NAMALWA (cell line): Measurements from ENCODE around the gene DIPK2B.

Experiments used
- DNase-seq: peaks from one replicate; pipeline ENCODE4 v3.0.0-alpha.2; 2015; ENCODE audit warnings: low spot score

Gene DIPK2B, protein sequence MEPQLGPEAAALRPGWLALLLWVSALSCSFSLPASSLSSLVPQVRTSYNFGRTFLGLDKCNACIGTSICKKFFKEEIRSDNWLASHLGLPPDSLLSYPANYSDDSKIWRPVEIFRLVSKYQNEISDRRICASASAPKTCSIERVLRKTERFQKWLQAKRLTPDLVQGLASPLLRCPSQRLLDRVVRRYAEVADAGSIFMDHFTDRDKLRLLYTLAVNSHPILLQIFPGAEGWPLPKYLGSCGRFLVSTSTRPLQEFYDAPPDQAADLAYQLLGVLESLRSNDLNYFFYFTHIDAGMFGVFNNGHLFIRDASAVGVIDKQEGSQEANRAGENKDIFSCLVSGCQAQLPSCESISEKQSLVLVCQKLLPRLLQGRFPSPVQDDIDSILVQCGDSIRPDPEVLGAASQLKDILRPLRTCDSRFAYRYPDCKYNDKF

GRCh38 chrX:45200741-45201234 is at the start of gene DIPK2B:
TSS of gene DIPK2B (minus strand) at chrX:45200876. CDS start at chrX:45200826, 50 bp downstream.
- no peak for DNase-seq

DNA sequence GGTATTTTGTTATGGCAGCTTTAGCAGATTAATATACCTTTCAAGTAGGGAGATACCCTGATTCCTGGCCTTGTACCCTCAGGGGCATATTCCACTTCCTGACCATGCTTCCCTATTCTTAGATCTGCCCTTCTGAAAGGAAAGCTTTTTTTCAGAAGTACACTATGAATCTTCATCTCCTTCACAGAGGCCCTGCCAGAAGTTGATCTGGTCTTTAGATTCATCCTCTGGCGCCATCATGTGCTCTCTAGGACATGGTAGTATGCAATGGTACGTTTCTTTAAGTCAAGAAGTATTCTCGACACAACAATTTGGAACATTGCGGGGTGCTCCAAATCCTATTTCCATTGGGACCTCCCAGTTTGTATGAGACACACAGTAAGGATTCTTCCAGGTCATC is 39.6 kb upstream of the DIPK2B start:
- DNase-seq = peak; percentile 1

DNA sequence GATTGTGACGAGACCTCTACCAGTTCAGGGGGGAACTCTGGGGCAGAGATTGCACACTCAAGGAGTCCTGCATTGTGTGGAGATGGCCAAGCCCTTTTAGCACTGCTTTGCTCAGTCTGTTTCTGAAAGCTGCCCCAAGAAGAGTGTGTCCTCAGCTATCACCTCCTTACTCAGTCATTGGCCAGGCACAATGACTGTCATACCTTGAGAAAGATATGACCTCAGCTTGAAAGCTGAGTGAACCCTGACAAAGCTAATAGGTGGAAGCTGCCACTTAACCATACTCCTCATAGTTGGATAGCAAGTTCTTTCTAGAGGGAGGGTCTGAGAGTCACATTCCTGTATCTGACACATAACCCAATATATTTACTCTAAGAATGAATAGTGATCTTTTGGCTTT is 37.8 kb upstream of the DIPK2B start:
- DNase-seq = no peak

DNA sequence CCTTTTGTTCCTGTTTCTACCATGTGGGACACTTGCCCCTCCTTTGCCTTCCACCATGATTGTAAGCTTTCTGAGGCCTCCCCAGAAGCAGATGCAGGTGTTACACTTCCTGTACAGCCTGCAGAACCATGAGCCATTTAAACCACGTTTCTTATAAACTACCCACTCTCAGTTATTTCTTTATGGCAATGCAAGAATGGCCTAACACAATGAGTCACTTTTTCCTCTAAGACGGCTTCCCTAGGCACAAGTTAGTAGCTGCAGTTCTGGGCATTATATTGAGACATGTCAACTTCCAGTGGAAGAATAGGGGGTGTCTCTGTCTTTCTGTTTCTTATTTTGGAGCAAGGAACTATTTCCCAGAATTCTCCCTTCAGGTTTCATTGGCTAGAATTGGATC is 32.9 kb upstream of the DIPK2B start:
- DNase-seq = no peak

DNA sequence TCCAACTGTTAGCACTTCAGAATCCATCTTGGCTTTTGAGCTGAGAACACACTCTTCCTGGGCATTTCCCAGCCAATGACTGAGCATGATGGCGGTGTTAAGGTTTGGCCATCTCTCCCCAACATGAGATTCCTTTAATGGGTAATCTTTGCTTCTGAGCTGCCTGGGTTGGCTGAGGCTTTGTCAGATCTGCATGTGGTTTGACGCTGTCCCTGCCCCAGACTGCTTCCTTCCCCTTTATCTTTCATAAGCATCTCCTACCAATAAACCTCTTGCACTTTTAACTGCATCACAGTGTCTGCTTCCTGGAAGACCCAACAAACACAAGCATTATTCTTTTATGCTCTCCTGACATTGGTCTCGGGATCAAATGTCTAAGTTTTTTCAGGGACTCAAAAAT is 31.5 kb upstream of the DIPK2B start:
- no peak for DNase-seq

GRCh38 chrX:45230410-45230809 is 29.7 kb upstream of the DIPK2B start:
- DNase-seq = no peak

DNA sequence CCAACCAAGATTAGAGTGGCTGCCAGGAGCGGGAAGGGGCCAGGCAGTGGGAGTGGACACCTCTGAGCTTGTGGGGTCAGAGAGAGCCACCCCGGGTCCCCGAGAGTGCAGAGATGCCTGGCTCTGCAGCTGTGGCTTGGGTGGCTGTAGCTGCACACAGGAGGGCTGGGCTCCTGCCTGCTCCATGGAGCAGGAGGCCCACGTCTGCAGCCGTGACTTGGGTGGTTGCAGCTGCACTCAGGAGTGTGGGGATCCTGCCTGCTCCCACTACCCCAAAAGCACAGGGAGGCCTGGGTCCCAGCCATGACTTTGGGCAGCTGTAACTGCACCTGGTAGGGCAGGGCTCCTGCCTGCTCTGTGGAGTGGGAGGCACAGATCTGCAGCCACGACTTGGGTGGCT is 28.7 kb upstream of the DIPK2B start:
- no peak for DNase-seq

DNA sequence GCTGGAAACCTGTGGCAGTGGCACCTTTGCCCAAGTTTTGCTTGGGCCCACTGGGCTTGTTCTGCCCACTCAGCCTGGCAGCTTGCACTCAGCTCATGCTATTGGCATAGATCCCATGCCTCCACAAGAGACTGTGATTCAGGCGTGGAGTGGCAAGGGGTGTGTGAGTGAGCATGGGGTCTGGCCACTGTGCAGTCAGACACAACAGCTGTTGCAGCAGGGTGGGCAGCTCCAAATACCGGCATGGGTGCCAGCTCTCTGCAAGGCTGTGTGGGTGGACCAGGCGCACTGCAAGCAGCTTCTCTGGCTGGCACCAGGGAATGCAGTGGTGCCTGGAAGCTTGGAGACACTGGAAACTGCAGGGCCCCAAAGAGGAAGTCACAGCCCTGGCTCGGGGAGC is 27.4 kb upstream of the DIPK2B start:
- no peak for DNase-seq

GRCh38 chrX:45208121-45208856 is 7.6 kb upstream of the DIPK2B start:
- no peak for DNase-seq

GRCh38 chrX:45202171-45202570 is 1.5 kb upstream of the DIPK2B start:
- DNase-seq = no peak

DNA sequence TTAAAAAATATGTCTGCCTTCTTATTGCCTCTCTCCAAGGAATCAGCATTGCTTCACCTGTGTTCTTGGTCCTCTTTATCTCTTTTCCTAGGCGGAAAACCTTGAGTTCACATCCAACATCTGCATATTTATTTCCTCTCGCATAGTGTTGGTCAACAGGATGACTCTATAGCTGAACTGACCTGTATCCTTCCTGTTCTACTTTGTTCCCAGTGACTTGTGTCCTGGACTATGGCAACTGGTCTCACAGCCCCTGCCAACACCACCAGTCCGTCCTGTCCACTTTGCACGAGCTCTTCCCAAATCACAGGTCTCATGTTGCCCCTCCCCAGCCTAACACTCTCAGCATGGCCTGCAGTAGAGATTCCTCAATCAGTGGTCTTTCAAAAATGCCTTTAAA is 2.0 kb downstream of the DIPK2B start:
- no peak for DNase-seq

GRCh38 chrX:45198301-45198700 is 2.4 kb downstream of the DIPK2B start:
- no peak for DNase-seq

- DNase-seq = no peak
Observed at GRCh38 chrX:45196701-45197100, 4.0 kb downstream of the DIPK2B start.

DNA sequence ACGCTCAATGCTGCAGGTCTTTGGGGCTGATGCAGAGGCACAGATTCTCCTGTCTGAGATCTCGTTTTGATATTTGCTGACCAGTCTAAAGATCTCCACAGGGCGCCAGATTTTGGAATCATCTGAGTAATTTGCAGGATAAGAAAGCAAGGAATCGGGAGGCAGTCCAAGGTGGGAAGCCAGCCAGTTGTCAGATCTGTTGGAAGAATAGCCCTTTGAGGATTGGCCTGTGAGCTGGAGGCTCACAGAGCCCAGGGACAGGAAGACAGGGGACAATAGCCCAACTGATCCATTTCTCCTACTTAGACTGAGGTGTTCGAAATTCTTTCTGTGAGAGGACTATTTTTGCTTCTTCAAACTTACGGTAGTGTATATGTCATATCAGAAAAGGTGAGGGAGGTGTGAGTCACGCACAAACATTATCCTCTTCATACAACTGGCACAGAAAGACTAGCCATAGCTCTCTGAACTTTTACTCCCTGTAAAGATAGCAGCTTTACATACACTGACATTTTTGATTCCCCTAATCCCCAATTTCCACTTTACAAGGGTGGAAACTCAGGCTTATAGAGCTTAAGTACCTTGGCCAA is 8.8 kb downstream of the DIPK2B start:
- no peak for DNase-seq

GRCh38 chrX:45191383-45191782 is 9.3 kb downstream of the DIPK2B start:
- DNase-seq = no peak

DNA sequence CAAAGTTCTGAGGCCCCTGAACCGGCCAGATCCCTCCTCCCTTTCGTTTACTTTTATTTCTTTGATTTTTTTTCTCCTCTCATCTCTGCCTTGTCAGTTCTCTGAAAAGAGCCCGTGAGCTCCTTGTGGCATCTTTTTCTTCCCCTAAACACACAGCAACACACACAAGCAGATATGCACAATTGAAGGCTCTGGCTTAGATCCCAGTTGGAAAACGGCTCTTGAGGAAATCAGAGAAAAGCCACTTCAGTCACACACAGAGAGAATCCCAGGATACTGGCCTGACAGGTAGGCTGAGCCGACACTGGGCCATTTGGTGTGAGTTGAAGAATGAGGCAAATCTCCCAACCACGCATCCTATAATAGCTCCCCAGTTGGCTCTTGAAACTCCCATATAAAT is 12.9 kb downstream of the DIPK2B start:
- DNase-seq = no peak

GRCh38 chrX:45186643-45187026 is 14.0 kb downstream of the DIPK2B start:
- no peak for DNase-seq

- DNase-seq = no peak
Observed at GRCh38 chrX:45184211-45184610, 16.5 kb downstream of the DIPK2B start.

GRCh38 chrX:45172890-45173289 is 27.8 kb downstream of the DIPK2B start:
- no peak for DNase-seq

- DNase-seq = no peak
Observed at GRCh38 chrX:45166781-45167180, 33.9 kb downstream of the DIPK2B start.

GRCh38 chrX:45165726-45166125 is 35.0 kb downstream of the DIPK2B start:
- DNase-seq = no peak

- DNase-seq = no peak
Observed at GRCh38 chrX:45164995-45165394, 35.7 kb downstream of the DIPK2B start.

- no peak for DNase-seq
Observed at GRCh38 chrX:45164021-45164621, 36.6 kb downstream of the DIPK2B start.
